Middle frontal gyrus (tissue), 1 donor: ENCODE data around the gene ANG.
"Not testable (repeated sequence)": the region's sequence is repeated elsewhere in the genome, so short reads cannot be mapped to it uniquely, and the experiment has no call there.

Source experiments
- DNase-seq: peaks from one replicate; pipeline ENCODE4 v3.0.0-alpha.2; 2015; ENCODE audit warnings: low spot score; ENCODE audit errors: extremely low spot score

Gene ANG

DNA sequence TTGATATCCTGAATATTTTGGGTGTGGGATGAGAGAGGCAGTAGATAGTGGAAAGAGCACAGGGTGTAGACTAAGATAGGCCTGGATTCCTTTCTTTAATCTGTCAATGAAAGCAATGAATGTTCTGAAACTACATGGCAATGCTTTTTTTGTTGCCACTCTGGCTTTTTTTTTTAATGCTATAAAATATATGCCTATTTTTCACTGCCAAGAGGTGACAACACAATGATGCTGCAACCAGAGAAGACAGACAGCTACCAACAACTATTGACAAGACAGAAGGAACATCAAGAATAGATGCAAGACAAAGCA lies 9.4 kb downstream of the ANG start:
- DNase-seq, result no peak

DNA sequence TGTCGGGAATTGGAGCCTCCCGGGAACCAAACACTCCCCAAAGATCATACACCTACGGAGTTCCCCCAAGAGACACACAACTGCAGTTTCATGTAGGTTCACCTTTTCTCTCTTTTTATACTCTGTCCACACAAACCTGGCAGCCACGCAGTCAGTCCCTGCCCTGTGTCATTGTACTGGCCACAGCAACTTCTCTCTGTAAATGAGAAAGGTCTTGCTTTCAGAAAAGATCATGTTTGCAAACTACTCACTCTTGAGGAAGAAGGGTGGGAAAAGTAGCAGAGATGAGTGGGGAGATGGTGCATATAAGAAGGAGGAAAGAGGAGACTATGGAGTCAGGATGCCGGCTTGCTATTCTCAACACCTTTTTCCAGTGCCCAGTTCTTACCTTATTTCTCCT lies 10.4 kb downstream of the ANG start:
- no peak for DNase-seq

DNA sequence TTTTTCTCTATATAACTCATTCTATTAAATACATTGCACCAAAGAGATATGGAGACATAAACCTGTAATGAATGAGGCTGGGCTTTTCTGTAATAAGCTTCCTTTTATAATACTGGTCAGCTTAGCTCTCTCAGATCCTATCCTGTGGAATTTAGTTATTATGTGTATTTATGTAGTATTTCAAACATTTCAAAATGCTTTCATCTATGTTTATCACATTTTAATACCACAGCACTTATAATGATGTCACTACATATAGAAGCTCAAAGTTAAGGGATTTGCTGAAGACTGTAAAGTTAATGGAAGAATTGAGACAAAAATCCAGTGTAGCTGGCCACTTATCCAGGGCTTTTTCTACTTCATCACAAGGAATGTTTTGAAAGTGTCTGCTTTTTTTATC lies 11.4 kb downstream of the ANG start:
- DNase-seq, result no peak

DNA sequence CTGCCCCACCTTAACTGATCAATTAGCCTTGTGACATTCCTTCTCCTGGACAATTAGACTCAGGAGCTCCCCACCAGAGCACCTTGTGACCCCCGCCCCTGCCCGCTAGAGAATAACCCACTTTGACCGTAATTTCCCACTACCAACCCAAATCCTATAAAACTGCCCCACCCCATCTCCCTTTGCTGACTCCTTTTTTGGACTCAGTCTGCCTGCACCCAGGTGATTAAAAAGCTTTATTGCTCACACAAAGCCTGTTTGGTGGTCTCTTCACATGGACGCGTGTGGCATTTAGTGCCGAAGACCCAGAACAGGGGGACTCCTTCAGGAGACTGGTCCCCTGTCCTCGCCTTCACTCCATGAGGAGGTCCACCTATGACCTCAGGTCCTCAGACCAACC lies 12.4 kb downstream of the ANG start:
- DNase-seq, result not testable (repeated sequence)

DNA sequence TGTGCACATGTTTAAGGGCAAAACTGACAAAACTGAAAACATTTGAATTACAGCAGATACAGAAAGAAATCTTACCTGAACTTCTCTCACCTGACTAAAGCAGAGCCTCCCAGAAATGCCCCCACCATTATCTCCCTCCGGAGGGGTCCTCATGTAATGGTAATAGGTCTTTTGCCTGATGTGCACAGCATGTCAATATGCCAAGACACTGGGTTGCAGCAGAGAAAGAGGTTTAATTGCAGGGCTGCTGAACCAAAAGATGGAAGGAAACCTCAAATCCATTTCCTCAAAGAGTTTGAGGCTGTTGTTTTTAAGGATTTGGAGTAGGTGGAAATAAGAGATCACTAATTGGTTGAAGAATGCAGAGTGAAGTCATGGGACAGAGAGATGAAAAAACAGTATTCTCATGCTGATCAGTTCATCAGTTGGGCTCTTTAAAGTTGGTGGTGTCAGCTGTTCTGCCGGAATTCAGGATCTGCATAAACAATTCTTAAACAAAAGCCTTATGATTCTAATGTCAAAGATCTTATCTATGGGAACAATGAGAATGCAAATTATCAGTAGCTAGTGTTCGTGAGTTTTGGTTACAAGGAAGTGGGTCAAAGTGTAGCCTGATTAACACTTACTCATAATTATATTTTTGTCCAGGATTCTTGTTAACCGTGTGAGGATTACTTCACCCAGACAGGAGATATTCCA lies 18.2 kb downstream of the ANG start:
- DNase-seq, result no peak

DNA sequence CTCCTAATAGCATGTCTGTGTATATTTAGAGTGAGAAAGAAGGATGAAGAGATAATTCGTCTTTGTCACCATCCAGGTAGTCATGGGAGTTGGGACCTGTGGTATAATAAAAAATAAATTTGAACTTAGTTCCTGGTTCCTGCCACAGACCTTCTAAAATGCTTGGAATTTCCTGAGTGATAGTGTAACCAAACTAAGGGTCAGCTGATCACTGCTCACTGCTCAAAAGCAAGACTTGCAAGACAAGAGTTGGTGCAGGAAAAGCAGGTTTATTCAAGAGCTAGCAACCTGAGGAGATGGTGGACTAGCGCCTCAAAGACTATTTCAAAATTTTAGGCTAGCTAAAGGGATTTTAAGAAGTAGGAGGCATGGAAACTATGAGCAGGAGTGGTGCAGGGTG lies 19.1 kb downstream of the ANG start:
- DNase-seq, result no peak

DNA sequence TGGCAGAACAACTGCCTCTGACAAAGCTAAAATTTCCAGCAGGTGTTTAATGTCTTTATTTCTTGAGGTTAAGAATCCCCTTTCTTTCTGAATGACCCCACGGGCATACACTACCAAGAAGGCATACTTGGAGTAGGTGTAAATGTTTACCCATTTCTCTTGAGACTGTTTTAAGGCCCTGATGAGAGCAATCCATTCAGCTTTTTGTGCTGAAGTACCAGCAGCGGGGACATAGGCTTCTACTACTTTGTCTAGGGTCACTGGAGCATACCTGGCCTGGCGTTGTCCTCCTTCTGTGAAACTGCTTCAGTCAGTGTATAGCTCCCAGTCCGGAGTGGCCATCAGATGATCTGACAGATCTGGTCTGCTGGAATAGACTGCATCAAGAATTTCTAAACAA lies 22.7 kb downstream of the ANG start:
- no peak for DNase-seq

DNA sequence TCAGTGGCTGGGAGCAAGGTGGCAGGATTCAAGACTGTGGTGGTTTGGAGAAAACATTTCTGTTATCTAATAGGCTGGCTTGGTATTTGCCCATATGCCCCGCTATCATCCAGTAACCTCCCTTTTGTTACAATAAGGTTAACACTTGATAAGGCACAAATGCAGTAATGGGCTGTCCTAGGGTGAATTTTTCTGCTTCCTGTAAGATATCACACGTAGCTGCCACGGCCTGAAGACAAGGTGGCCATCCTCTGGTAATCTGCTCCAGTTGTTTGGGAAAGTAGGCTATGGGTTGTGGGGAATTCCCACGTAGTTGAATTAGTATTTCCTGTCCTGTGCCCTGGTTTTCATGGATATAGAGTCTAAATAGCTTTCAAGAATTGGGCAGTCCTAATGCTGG lies 23.1 kb downstream of the ANG start:
- DNase-seq, result no peak

DNA sequence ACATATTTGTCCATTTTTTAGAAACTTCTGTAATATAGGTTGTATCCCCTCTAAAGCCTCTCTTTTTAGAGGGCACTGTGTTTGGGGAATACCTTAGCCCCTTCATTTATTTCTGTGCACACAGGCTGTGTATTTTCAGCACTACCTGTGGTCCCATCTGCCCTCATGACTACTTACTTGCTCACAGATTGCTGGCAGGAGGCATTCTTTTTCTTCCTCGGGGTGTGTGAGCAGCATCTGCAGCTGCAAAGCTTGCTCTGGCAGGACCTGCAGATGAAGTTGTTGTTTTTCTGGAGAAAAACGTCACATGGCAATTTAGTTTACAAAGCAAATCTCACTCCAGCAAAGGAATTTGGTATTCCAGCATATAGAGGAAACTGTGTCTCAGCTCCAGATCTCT lies 24.3 kb downstream of the ANG start:
- DNase-seq, result no peak

DNA sequence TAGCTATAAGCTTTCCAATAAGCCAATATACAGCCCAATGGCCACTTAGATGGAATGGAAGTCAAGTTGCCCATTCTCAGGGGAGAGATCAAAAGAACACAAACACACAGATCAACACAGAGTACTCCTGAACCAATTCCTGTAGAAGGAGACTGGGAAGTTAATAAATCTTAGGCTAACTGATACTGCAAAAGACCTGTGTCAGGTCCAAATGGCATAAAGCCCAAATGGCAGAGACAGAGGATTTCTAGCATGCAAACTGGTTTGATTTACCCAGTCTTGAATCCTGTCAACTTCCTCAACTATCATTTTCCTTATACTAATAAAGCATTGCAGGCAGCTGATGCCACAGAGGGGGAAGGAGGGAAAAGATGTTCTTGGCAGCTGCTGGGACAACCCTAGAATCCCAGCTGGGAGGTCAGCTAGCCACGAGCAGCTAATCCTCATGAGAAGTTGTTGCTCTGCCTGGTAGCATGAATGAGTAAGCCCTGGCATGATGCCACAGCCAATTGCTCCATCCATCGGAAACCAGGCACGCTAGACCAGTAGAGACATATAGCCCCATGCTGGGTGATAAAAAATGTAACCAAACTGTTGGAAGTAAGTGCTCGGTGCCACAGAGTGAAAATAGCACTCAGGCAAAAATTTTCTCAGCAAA lies 26.2 kb downstream of the ANG start:
- no peak for DNase-seq

DNA sequence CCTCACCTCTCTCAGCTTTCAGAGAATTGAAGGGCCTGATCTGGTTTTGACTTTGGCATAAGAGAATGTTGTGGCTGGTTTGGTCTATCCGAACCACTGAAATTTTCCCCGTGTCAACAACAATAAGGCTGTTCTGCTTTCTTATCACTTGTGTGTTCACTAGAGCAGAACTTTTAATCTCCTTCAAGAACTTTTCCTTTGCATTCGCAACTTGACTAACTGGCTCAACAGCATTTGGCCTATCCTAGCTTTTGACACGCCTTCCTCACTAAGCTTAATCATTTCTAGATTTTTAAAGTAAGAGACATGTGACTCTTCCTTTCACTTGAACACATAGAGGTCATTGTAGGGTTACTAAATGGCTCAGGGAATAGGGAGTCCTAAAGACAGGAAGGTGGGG lies 31.2 kb downstream of the ANG start:
- no peak for DNase-seq

DNA sequence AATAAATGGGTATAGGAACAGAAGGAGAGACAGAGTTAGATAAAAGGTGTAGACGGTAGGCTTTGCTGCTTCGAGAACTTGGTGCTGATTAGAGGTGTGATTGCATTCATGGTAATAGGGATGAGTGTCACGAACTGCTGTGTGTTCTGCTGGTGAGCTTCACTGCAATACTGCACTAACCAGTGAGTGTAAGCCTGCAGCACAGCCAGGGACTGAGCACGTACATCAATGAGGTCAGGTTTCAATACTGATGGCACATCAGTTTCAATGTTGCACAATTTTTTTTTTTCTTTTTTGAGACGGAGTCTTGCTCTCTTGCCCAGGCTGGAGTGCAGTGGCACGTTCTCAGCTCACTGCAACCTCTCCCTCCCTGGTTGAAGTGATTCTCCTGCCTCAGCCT lies 32.2 kb downstream of the ANG start:
- no peak for DNase-seq

DNA sequence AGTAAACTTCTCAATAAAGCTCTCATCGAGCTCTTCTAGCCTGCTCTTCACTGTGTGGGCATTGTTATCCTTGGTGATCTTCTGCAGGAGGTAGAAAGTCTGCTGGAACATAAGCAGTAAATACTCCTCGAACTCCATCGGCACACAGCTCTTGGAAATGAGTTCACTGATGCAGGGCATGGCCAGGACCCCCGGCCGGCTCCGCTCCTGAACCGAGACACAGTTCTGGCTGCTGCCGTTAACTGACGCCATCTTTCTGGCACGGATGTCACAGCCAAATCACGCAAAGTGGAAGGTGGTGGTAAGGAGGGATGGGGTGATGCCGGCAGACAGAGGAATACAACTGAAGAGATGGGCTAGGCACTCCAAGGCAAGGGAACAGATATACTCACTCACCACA lies 33.5 kb downstream of the ANG start:
- DNase-seq, result no peak

DNA sequence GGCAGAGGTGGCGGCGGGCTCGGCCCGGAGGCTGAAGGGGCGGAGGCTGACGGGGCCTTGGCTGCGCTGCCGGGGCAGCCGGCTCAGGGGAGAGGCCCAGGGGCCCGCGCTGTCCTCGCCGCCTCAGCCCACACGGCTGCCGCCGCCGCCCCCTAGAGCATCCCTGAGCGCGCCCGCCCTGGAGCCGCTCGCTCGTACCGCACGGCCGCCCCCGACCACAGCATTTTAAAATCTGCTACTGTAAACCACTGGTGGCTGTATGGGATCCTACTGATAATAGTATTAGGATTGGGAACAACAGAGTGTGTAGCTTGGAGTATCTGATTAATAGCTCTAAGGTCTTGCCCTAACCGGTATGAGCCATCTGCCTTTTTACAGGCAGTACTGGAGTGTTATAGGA lies 34.9 kb downstream of the ANG start:
- no peak for DNase-seq

DNA sequence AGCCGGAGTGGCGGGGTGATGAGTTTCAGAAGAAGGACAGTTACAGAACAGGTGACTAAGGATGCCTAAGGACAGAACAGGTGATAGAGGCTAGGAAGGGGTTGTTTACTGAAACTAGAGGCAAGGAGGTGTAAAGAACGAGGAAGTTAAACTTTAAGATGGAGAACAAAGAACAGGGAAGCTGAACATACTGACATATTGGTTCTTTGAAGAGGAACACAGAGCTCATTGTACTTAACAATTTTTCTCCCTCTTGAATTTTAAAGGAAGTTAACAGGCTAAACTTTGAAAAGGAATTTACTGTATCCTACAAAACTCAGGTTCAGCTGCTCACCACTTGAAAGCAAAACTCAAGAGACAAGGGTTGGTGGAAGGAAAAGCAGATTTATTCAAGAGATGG lies 37.6 kb downstream of the ANG start:
- DNase-seq, result not testable (repeated sequence)

DNA sequence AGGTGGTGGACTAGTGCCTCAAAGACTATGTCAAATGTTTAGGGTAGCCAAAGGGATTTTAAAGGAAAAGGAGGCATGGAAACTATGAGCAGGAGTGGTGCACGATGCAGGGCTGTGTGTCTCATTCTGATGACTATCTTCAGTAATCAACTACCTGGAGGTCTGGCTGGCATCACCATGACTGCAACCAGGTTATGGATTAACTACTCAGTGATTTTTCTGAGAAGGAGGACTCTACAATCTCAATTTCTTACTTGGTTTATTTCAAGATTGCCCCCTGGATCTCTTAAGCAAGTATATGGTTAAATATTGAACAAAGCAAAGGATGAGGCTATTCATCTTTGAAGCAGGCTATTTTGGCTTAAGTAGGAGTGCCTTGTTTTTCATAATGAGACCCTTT lies 38.0 kb downstream of the ANG start:
- no peak for DNase-seq

DNA sequence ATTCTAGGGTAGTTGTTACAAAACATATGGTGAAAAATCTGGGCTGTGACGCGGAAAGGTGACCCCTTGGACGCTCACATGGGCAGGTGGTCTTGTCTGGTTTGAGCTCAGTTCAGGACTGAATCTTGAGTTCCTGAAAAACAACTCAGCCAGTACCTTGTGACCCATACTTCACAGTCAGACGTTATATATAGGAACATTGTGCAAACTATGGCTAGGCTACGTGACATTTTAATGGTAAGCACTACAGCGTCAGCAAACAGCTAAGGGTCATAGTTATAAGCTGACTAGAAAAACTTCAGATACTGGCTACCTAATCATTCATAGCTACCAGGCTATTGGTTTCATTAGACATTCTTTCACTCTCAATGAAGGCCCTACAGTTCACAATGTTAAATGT lies 42.3 kb downstream of the ANG start:
- no peak for DNase-seq

DNA sequence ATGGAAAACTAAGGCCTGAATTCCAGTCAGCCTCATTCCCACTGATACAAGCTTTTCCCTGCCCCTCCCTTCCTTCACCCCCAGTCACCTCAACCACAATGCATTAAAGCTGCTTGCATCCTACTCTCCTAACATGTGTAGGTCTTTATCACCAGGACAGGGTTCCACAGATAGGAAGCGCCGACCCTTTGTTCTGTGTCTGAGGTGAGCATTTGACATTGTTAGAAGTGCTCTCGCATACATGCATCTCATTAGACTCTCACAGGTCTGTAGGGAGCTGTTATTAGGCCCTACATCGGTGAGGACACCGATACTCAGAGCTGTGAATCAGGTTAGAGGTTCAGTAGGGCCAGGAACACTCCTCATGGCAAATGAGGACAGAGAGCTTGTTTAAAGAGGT lies 43.9 kb downstream of the ANG start:
- no peak for DNase-seq

DNA sequence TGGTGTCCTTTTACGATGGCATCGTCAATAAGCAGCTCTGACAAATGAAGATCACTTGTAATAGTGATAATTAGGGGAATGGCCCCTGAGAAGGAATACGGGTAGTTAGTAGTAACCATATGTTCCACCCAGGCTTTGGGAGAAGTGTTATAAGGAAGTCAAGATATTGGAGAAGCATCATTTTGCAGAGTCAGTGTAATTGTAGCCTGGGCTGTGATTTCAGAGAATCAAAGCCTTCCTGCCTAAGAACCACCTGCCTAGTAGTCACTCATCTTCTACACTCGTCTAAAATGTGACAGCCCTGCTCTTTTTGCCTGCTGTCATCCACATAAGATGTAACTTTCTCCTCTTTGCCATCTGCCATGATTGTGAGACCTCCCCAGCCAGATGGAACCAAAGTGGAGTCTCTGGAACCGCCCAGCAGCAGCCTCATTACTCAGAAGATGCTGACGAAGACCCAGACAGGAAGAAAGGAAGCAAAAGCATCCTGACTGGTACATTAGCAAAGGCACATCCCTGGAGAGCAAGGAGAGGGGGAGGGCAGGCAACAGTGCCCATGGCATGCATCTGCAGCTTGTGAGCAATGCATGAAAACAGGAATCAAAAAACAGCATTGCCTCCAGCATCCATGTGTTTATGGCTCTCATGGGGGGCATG lies 44.5 kb downstream of the ANG start:
- DNase-seq, result no peak

DNA sequence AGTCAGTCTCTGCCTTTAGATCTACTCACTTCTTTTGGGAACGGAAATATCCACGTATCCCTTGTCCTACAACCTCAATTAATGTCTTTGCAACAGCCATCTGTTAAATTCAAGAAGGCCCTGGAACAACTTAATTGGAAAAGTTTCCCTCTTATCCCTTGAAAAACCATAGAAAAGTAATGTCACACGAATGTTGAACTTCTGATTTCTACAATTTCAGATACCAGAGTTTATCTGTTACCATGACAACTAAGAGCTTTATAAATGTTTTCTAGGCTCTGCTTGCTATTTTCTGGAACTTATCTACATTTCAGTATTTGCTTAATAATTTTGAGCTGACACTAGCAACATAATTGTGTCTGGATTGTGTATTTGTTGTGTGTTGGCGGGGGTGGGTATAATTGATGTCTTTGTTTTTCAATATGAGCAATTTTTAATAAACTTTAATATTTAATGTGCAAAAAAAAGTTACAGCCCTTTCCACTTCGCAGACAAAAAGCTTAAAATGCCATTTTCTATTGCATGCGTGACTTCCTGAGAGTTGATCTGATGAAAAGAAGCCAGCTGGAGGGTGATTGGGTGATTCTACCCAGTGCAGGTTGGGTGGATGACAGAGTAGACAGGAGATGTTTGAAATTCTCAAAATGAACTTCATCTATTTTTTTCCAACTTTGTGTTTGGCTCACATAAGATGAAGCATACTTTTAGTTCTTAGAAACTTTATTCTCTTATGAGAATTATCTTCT lies 45.3 kb downstream of the ANG start:
- no peak for DNase-seq

DNA sequence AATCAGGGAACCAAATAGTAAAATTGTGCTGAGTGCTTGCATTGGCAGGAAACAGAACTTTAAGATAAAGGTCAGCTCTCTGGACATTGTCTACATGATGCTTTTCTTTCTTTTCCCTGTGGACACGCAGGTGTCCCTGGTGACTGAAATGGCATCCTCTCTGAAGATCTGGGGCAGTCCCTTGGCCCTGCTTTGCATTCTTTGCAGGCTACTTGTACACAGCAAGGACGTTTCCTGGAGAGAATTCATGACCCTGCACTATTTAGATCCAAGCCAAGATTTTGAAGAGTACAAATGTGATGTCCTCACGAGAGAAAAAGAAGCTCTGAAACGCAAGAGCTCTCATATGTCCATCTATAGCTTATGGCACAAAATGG lies 45.9 kb downstream of the ANG start:
- no peak for DNase-seq

DNA sequence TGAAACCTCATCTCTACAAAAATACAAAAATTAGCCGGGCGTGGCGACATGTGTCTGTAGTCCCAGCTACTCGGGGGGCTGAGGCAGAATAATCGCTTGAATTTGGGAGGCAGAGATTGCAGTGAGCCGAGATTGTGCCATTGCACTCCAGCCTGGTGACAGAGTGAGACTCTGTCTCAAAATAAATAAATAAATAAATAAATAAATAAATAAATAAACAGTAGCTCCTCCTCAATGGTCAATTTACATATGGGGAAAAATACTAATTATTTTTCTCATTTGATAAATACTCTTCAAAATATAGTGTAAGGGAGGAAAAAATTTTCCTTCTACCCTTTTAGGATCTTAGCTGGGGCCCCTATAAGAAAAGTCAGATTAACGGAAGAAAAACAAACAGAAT lies 49.7 kb downstream of the ANG start:
- not testable (repeated sequence) for DNase-seq
